T-helper 2 cell treated with Interferon-gamma antibody and Interleukin-4, amounts not matched to agents 100 ng/mL and 5 ng/mL, for 36 hours (primary cell): ENCODE data around the gene SLC26A2. TPM values are rescaled to one million over a fixed set of nuclear protein-coding genes. Genes with fewer than 3 reads are reported as not detected.

Source experiments
- intact Hi-C: fragments of 100-400 bp; cut with micrococcal nuclease; formaldehyde crosslinking; loops from one replicate; pipeline ENCODE4 v1.15.1; 2023
- total RNA-seq: library from RNA; stranded (reverse); gene quantifications from 2 replicates; pipeline ENCODE4 v1.2.3, GENCODE V29; 2022

SLC26A2 gene
- total RNA-seq, 1 donor from 2014 or later: 8.7 TPM

- intact Hi-C loops: loop anchor here (2.0 to 10.0 kb wide), 6 partner anchors 126 to 1579 kb away; partner anchors contain the start of genes FBXO38, GRPEL2 and PPARGC1B
Measured at GRCh38 chr5:149961186-149961685, 678 bp downstream of the SLC26A2 start.

DNA sequence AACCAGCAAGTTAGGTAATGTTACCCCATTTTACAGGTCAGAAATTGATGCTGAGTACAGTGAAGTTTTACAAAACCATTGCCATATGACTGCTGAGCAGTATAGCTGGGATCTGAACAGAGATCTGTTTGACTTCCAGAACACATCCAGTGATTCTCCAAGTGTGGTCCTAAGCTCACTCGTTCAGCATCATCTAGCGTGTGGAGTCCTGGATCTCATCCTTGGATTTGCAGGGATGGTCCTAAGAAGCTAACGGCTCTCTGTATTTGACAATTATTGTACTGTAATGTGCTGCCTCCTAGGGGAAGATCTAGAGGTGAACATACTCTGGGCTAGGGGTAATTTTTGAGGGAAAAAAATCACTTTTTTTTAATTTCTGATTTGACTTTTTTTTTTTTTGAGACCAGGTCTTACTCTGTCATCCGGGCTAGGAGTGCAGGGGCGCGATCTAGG, 1.4 kb downstream of the SLC26A2 start:
- intact Hi-C loops: loop anchor here (2.0 to 10.0 kb wide), 6 partner anchors 127 to 1580 kb away; partner anchors contain the start of genes FBXO38, GRPEL2 and PPARGC1B

- intact Hi-C loops: loop anchor here (5.0 to 10.0 kb wide), 5 partner anchors 128 to 1580 kb away; partner anchors contain the start of genes FBXO38 and GRPEL2
Measured at GRCh38 chr5:149962601-149963300, 2.2 kb downstream of the SLC26A2 start.

GRCh38 chr5:149963729-149964128, 3.2 kb downstream of the SLC26A2 start:
- intact Hi-C loops: loop anchor here (5.0 to 10.0 kb wide), 5 partner anchors 129 to 1581 kb away; partner anchors contain the start of genes FBXO38 and GRPEL2

GRCh38 chr5:149966946-149967345, 6.4 kb downstream of the SLC26A2 start:
- intact Hi-C loops: loop anchor here (10.0 kb wide), 2 partner anchors 132 to 332 kb away; no protein-coding TSS in a partner anchor

DNA sequence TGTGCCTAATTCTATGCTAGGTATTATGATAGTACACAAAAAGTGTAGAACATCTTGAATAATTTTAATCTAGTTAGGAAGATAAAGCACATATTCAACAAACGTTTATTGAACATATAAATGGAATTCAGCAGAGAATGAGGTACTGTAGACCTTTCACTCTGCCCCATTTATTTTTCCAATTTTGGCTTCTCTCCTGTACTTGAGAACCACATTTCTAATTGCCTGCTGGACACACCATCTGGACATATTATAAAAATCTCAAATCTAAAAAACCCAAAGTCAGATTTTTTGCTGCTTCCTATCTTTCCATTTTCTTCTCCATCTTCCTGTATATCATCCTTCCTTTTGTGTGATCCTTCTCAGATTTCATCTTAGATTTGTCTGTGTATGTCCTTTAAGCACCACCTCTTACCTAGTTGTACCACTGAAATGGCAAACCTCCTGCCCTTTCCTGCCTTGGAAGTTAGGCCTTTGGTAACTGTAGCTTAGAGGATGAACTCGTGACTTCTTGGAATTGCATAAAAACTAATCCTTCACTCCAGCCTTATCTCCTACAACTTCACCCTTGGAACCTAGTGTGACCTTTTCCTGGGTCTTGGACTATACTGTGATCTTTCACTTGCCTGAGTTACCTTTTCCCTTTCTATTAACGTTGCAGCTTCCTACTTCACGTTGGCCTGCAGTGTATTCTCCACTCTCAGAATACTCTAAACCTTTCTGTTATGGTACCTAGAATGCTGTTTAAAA, 8.8 kb downstream of the SLC26A2 start:
- intact Hi-C loops: loop anchor here (10.0 kb wide), 2 partner anchors 135 to 335 kb away; no protein-coding TSS in a partner anchor

GRCh38 chr5:149975409-149975808, 14.9 kb downstream of the SLC26A2 start:
- intact Hi-C loops: no loop called here

DNA sequence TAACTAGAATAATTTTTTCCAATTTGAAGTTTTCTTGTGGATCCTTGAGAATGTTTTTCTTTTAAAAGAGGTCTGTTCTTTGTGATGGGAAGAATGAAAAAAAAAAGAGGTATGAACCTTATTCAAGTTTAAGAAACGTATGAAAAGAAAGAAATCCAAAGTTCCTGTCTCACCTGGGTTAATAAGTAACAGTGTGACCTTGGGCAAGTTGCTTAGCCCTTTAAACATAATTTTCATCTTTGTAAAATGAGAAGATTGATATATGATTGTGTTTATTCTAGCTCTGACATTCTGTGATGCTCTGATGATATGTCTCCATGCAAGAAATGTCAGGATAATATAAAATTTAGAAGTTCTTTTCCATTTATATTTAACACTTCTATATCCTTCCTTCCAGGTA, 19.3 kb downstream of the SLC26A2 start:
- intact Hi-C loops: no loop called here

DNA sequence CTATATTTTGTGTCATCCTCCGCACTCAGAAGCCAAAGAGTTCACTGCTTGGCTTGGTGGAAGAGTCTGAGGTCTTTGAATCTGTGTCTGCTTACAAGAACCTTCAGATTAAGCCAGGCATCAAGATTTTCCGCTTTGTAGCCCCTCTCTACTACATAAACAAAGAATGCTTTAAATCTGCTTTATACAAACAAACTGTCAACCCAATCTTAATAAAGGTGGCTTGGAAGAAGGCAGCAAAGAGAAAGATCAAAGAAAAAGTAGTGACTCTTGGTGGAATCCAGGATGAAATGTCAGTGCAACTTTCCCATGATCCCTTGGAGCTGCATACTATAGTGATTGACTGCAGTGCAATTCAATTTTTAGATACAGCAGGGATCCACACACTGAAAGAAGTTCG, 20.6 kb downstream of the SLC26A2 start:
- intact Hi-C loops: no loop called here

DNA sequence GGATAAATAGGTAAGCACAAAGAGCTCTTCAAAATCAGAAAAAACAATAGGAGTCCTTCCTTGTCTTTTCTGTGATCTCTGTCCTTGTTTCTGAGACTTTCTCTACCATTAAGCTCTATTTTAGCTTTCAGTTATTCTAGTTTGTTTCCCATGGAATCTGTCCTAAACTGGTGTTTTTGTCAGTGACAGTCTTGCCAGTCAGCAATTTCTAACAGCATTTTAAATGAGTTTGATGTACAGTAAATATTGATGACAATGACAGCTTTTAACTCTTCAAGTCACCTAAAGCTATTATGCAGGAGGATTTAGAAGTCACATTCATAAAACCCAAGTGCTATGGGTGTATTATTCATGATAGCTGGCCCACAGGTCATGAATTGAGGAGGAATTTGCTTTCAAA, 21.9 kb downstream of the SLC26A2 start:
- intact Hi-C loops: no loop called here

- intact Hi-C loops: no loop called here
Measured at GRCh38 chr5:149988126-149988525, 27.6 kb downstream of the SLC26A2 start.

- intact Hi-C loops: loop anchor here (1.0 kb wide), 2 partner anchors 156 to 353 kb away; no protein-coding TSS in a partner anchor
Measured at GRCh38 chr5:149990518-149991376, 30.2 kb downstream of the SLC26A2 start.

- intact Hi-C loops: no loop called here
Measured at GRCh38 chr5:149993471-149993870, 32.9 kb downstream of the SLC26A2 start.

DNA sequence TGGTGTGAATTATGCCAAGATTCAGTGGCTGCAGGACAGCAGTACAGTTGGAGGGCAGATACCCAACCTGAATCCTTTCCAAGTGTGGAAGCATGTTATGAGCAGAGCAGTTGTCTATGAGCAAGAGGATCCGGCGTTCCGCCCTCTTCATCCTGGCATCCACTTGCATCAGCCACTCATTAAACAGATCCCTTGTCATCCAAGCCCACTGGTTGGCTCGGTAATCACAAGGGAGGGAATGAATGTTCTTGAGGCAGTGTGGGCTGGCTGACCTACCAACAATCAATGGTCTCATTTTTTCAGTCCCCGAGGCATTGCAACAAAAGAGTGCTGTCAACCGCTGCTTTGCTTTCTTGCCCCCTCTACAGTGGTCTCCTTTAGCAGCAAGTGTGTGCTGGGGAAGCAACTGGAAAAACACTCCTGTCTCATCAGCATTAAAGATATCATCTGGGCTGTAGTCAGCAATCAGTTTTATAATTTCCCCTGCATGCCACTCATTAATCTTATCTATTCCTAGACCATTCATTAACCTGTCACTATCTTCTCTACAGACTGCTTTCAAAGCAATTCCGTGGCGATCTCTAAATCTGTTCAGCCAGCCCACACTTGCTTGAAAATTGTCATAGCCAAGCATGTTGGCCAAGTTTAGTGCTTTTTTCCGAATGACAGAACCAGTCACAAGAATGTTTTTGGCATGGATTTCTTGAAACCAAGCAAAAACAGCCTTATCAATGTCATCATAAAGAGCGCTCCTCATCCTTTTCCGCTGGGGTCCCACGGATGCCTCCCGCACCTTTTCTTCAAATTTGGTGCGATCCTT, 35.0 kb downstream of the SLC26A2 start:
- intact Hi-C loops: no loop called here

DNA sequence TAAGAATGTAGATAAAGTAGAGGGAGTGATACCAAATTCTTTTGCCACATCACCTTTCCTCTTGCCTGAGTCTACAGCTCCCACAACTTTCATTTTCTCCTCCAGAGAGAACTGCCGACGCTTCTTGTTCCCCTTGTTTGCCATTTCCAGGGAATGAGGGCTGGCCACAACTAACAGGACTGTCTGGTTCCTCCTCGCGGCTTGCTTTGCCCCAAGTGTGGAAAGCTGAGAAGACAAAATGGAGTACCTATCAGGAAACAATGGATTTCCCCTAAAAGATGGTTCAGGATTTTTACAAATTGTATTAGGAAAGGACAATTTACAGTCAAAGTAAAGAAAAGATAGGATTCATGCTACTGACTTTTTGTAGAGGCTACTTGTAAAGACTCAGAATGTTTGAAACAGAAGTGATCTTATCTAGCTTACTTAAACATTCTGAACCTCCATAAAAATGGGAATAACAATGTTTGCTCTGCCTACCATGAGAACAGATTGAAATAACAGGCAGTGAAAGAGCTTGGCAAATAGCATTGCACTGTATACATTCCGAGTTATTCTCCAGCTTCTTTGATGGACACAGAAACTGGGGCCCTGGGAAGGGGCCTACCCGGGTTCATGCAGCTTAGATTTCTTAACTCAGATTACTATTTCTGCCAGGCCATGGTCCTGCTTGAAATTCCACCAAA, 35.8 kb downstream of the SLC26A2 start:
- intact Hi-C loops: no loop called here

DNA sequence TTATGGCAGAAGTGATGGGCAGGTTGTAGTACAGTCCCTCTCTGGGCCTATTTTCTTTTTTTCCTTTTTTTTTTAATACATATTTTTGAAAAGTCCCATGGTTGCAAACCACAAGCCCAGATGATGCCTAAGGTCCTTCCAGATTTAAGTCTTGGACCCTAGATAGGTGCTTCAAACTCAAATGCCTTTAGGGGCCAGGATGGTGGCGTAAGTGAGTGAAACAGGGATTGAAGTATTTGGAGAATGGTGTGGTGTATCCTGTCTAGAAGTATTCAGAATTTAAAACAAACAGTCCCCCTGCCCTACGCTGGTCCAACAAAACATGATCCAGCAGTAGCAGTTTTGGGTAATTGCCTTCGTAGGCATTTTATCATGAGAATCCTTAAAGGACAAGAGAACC, 37.7 kb downstream of the SLC26A2 start:
- intact Hi-C loops: no loop called here

DNA sequence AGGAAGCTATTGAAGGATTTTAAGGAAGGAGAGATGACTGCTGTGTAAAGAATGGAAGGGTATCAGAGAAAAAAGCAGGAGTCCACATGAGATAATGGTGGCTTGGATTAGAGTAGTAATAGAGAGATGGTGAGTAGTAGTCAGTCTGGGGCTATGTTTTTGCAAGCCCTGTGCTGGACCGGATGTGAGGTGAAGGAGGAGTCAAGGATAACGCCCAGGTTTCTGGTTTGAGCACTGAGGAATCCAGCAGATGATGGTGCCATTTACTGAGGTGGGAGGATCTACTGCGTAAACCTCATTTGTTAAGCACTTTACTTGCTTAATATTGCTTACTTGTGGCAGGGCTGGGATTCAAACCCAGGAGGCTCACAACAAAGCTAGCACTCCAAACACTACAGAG, 38.8 kb downstream of the SLC26A2 start:
- intact Hi-C loops: no loop called here

DNA sequence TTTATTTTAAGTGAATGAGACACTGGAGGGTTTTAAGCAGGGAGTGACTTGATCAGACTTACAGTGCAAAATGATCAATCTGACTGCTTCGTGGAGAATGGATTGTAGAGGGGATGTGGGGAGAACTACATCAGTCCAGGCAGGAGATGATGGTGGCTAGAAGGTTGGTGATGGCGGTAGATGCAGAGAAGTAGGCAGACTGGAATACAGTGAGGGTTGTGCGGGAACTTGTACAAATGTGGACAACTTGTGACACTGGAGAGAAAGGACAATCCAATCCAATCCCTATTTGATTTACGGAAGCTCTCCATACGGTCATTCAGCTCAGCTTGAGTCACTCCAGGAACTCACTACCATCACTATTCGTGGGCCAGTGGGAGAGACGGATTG, 39.3 kb downstream of the SLC26A2 start:
- intact Hi-C loops: loop anchor here (1.0 to 5.0 kb wide), 8 partner anchors 42 to 702 kb away; partner anchors contain the start of genes CD74, GRPEL2, PPARGC1B and RBM22
